ENCODE results near the gene PBX3.

Gene PBX3

GRCh38 chr9:125897481-125897880 lies 150.3 kb downstream of the PBX3 start:
- Mint-ChIP-seq H3K27ac (no peak overlapping the region), H3K4me1 (no peaks in the 10 kb centered on the region), H3K4me3 (no peak overlapping the region), H3K27me3 (ENCODE audit: low read depth) (peaks cover 7% of the 10 kb centered on the region), H3K36me3 (ENCODE audit: low read depth) (no peaks in the 10 kb centered on the region), H3K9me3 (no peaks in the 10 kb centered on the region)
- TF ChIP-seq CTCF (IDR thresholded peaks at IDR 0.05; ENCODE audit: unreplicated experiment in 3 of 3) = no peak

- H3K9me3 Mint-ChIP-seq = no peaks in the 10 kb centered on the region
Measured at GRCh38 chr9:125902214-125902613, 155.0 kb downstream of the PBX3 start.

GRCh38 chr9:125902831-125903512 lies 155.8 kb downstream of the PBX3 start:
- Mint-ChIP-seq H3K36me3 (ENCODE audit: low read depth) (no peaks in the 10 kb centered on the region), H3K27ac (no peak overlapping the region), H3K27me3 (ENCODE audit: low read depth) (peaks cover 3% of the 10 kb centered on the region), H3K9me3 (no peaks in the 10 kb centered on the region), H3K4me1 (peaks cover 17% of the 10 kb centered on the region), H3K4me3 (no peak overlapping the region)
- TF ChIP-seq CTCF (IDR thresholded peaks at IDR 0.05; ENCODE audit: unreplicated experiment in 3 of 3) = no peak

More at GRCh38 chr9:125902214-125902613, 155.0 kb downstream of the PBX3 start:
- H3K4me3 Mint-ChIP-seq = no peak overlapping the region
- H3K27ac Mint-ChIP-seq = no peak overlapping the region
- TF ChIP-seq CTCF (IDR thresholded peaks at IDR 0.05; ENCODE audit: unreplicated experiment in 3 of 3) = no peak
- H3K27me3 Mint-ChIP-seq (ENCODE audit: low read depth) = peaks cover 3% of the 10 kb centered on the region
- H3K36me3 Mint-ChIP-seq (ENCODE audit: low read depth) = no peaks in the 10 kb centered on the region
- peaks cover 15% of the 10 kb centered on the region for H3K4me1 Mint-ChIP-seq

GRCh38 chr9:125904155-125904851 lies 157.1 kb downstream of the PBX3 start:
- Mint-ChIP-seq H3K4me1 (peaks cover 25% of the 10 kb centered on the region), H3K27me3 (ENCODE audit: low read depth) (peaks cover 2% of the 10 kb centered on the region), H3K4me3 (peak overlapping the region in 2 of 3 experiments; percentile 3 to 13), H3K27ac (peak overlapping the region in 2 of 3 experiments; percentile 5 to 67), H3K36me3 (ENCODE audit: low read depth) (no peaks in the 10 kb centered on the region), H3K9me3 (no peaks in the 10 kb centered on the region)
- TF ChIP-seq CTCF (IDR thresholded peaks at IDR 0.05; ENCODE audit: unreplicated experiment in 3 of 3) = no peak

- TF ChIP-seq CTCF (IDR thresholded peaks at IDR 0.05; ENCODE audit: unreplicated experiment in 3 of 3) = no peak
- Mint-ChIP-seq H3K27me3 (ENCODE audit: low read depth) (no peaks in the 10 kb centered on the region), H3K9me3 (no peaks in the 10 kb centered on the region), H3K36me3 (ENCODE audit: low read depth) (no peaks in the 10 kb centered on the region), H3K4me1 (peaks cover 25% of the 10 kb centered on the region), H3K4me3 (no peak overlapping the region), H3K27ac (no peak overlapping the region)
Measured at GRCh38 chr9:125906144-125906543, 159.0 kb downstream of the PBX3 start.

Measured in nephron (organoid).